ENCODE results near the gene KLHL20.

DNA sequence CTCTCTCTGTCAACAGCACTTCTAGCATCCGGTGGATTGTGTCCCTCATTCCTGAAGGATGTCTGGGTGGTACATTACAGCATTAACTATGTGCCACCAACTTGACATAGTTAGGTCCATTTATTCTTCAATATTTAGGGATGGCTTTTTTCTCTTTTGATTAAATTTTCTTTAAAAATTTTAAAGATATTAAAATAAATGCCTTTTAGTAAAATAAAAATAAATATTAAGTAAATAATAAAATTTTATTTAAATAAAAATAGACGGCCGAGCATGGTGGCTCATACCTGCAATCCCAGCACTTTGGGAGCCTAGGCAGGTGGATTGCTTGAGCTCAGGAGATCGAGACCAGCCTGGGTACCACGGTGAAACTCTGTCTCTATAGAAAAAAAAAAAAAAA is 9.7 kb upstream of the KLHL20 start:
- TF ChIP-seq, protein P1, sequence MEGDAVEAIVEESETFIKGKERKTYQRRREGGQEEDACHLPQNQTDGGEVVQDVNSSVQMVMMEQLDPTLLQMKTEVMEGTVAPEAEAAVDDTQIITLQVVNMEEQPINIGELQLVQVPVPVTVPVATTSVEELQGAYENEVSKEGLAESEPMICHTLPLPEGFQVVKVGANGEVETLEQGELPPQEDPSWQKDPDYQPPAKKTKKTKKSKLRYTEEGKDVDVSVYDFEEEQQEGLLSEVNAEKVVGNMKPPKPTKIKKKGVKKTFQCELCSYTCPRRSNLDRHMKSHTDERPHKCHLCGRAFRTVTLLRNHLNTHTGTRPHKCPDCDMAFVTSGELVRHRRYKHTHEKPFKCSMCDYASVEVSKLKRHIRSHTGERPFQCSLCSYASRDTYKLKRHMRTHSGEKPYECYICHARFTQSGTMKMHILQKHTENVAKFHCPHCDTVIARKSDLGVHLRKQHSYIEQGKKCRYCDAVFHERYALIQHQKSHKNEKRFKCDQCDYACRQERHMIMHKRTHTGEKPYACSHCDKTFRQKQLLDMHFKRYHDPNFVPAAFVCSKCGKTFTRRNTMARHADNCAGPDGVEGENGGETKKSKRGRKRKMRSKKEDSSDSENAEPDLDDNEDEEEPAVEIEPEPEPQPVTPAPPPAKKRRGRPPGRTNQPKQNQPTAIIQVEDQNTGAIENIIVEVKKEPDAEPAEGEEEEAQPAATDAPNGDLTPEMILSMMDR (IDR thresholded peaks at IDR 0.05), result no peak
- no peak for TF ChIP-seq POLR2A (IDR thresholded peaks at IDR 0.05)
